B cell (primary cell): ENCODE results near the gene TMEM129.

ENCODE experiments used
- EZH2 ChIP-seq: IDR thresholded peaks from 2 replicates; pipeline ENCODE4 v1.6.1; 2012; ENCODE audit warnings: borderline replicate concordance, low read depth, mild to moderate bottlenecking, moderate library complexity, low read length; ENCODE audit not compliant: insufficient read depth, poor library complexity, severe bottlenecking
- TF ChIP-seq, protein P1 (sequence below): fragments of 200-600 bp; IDR thresholded peaks from one replicate; pipeline ENCODE4 v1.8.0; 2022; ENCODE audit warnings: antibody characterized with exemption, mild to moderate bottlenecking

DNA sequence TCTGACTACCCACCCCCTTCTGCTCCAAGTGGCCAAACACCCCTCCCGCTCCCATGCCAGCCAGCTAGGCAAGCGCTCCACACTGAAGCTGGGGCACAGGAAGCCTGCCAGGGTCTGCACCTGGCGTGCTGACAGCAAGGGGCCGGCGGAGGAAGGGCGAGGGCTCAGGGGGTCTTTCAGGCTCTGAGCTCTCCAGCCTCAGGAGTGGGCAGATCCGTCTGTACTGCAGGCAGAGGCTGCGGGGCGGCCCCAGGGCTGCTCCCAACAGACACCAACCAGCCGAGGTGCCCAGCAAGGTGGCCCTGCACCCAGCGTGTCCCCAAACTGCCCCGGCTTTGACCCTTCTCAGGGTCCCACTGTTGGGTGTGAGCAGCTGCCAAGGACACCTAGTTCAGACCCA, 51.9 kb downstream of the TMEM129 start:
- TF ChIP-seq, protein P1, sequence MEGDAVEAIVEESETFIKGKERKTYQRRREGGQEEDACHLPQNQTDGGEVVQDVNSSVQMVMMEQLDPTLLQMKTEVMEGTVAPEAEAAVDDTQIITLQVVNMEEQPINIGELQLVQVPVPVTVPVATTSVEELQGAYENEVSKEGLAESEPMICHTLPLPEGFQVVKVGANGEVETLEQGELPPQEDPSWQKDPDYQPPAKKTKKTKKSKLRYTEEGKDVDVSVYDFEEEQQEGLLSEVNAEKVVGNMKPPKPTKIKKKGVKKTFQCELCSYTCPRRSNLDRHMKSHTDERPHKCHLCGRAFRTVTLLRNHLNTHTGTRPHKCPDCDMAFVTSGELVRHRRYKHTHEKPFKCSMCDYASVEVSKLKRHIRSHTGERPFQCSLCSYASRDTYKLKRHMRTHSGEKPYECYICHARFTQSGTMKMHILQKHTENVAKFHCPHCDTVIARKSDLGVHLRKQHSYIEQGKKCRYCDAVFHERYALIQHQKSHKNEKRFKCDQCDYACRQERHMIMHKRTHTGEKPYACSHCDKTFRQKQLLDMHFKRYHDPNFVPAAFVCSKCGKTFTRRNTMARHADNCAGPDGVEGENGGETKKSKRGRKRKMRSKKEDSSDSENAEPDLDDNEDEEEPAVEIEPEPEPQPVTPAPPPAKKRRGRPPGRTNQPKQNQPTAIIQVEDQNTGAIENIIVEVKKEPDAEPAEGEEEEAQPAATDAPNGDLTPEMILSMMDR: no peak
- no peak for TF ChIP-seq EZH2
